Measurements from ENCODE around the gene CTNNA2.

CTNNA2 gene

DNA sequence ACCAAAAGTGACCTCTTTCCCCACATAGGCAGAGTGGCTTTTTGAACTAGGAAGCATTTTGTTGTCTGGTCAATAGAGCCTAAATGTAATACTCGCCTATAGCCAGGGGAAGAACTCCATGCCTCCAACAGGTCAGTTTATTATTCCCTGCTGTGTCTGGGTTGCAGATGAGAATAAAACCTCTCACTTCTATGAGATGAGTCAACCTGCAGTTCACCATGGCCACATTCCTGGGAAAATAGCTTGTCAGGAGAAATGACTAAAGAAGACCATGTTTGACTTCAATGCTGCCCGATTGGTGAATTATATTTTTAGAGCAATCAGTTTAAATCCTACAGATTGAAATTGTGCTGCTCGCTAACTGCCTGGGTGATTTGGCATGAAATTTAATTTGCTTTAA is 838.4 kb downstream of the CTNNA2 start:
- TF ChIP-seq, protein P1, sequence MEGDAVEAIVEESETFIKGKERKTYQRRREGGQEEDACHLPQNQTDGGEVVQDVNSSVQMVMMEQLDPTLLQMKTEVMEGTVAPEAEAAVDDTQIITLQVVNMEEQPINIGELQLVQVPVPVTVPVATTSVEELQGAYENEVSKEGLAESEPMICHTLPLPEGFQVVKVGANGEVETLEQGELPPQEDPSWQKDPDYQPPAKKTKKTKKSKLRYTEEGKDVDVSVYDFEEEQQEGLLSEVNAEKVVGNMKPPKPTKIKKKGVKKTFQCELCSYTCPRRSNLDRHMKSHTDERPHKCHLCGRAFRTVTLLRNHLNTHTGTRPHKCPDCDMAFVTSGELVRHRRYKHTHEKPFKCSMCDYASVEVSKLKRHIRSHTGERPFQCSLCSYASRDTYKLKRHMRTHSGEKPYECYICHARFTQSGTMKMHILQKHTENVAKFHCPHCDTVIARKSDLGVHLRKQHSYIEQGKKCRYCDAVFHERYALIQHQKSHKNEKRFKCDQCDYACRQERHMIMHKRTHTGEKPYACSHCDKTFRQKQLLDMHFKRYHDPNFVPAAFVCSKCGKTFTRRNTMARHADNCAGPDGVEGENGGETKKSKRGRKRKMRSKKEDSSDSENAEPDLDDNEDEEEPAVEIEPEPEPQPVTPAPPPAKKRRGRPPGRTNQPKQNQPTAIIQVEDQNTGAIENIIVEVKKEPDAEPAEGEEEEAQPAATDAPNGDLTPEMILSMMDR (IDR thresholded peaks at IDR 0.05; ENCODE audit: insufficient read depth, low read depth, low read length, missing control alignments), result no peak
- H3K4me3 ChIP-seq (ENCODE audit: low read depth, low read length), result no peak overlapping the region
- DNase-seq (ENCODE audit: low read depth), result no peak

DNA sequence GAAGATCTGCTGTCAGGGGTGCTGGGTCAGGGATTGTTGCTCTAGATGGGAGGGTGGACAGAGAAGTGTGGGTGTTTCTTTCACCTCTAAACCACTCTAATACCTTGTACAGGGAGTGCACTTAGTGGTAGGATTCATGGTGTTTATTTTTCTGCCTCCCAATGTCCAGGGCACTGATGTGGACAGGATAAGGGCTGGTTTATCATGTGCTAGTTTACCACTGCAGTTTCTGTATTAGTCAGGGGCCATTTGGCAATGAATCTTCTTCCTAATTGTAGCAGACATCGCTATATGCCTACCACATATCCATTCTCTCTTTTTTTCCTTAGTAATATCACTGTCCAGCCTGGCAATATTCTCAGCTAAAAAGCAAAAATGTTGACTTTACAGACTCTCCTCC is 842.0 kb downstream of the CTNNA2 start:
- TF ChIP-seq, protein P1 (IDR thresholded peaks at IDR 0.05; ENCODE audit: insufficient read depth, low read depth, low read length, missing control alignments), result no peak
- no peak overlapping the region for H3K4me3 ChIP-seq (ENCODE audit: low read depth, low read length)
- no peak for DNase-seq (ENCODE audit: low read depth)

DNA sequence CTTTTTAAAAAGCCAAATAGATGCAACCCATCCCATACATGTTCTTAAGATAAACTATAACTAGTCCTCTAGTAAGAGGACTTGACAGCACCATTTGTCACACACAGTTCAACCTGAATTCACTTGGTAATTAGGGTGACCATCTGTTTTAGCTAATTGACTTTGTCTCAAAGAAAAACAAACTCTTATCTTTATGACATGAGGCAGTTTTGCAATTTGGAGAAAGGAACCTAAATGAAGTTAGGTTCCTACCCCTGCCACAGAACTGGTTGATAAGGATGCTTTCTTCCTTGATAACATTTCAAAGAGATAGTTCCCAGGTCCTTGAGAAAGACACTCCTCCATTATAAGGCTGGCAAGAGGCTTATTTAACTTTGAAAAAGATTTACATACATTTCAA is 849.1 kb downstream of the CTNNA2 start:
- no peak for DNase-seq (ENCODE audit: low read depth)
- TF ChIP-seq, protein P1 (IDR thresholded peaks at IDR 0.05; ENCODE audit: insufficient read depth, low read depth, low read length, missing control alignments), result no peak
- no peak overlapping the region for H3K4me3 ChIP-seq (ENCODE audit: low read depth, low read length)

DNA sequence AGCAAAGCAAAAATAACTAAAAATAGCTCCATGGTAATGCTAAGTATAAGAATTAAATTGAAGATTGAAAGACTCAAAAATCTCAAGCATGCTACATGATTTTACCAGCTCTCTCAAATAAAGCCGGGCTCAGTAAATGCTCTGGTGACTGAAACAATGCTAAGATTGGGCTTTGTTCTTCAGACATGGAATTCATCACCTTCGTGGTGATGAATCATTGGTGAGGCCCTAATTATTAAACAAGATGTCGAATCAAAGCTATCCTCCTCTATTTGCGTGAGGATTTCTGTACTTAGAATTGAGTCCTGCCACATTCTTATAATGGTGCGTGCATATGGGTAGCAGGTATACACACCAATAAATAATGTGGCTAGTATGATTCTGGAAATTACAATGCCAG is 850.5 kb downstream of the CTNNA2 start:
- no peak overlapping the region for H3K4me3 ChIP-seq (ENCODE audit: low read depth, low read length)
- TF ChIP-seq, protein P1 (IDR thresholded peaks at IDR 0.05; ENCODE audit: insufficient read depth, low read depth, low read length, missing control alignments), result no peak
- no peak for DNase-seq (ENCODE audit: low read depth)

DNA sequence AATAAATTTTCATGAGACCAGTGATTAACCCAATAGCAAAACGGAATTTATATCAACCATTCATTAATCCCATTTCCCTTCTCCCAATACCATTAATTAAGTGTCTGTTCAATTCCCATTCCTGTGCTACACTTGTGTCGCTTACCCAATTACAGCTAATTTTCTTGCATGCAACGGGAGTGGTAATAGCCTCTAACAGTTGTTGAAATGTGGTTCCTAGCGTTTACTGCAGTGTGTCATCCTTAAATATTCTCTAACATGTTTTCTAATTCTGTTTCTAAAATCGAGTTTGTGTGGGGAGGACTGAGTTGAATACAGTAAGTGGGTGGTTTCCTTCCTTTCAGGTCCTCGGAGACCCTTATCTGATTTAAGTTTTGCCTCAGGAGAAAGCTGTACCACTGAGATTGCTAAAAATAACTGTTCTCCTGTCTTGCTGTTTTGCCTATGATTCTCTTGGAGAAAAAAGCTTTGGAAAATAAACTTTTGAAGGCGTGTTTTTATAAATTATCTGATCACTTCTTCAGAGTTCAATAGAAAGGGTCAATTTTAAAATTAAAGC is 851.0 kb downstream of the CTNNA2 start:
- H3K4me3 ChIP-seq (ENCODE audit: low read depth, low read length), result no peak overlapping the region
- no peak for DNase-seq (ENCODE audit: low read depth)
- TF ChIP-seq, protein P1 (IDR thresholded peaks at IDR 0.05; ENCODE audit: insufficient read depth, low read depth, low read length, missing control alignments), result no peak

DNA sequence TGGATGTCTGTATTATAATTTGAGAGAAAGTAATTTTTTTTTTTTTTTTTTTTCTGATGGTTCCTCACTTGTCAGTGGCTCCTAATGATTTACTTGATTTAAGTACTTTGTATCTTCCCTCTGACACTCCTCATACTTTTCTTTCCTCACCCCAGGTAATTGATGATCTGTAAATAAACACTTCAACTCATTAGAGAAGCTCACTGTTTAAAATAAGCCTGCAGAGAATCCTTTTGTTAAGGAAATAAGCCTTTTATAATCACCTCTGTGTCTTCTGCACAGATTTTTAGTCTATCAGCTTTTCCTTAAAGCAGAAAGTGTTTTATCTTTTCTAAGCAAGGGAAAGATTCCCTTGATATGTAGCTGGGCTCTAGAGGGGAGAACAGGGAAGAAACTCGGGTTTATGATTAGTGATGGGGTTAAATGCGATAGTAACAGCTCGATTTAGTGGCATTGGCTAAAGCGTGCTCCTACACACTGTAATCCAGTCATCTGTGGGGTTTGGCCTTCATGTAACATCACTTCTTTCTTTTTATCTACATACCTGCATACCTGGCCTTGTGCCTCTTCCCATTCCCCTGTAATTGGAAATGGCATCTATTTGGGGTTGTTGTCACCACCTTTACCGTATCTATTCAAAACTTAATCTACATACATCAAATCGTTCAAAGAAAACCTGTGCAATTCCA is 851.8 kb downstream of the CTNNA2 start:
- TF ChIP-seq, protein P1 (IDR thresholded peaks at IDR 0.05; ENCODE audit: insufficient read depth, low read depth, low read length, missing control alignments), result no peak
- H3K4me3 ChIP-seq (ENCODE audit: low read depth, low read length), result no peak overlapping the region
- DNase-seq (ENCODE audit: low read depth), result no peak

DNA sequence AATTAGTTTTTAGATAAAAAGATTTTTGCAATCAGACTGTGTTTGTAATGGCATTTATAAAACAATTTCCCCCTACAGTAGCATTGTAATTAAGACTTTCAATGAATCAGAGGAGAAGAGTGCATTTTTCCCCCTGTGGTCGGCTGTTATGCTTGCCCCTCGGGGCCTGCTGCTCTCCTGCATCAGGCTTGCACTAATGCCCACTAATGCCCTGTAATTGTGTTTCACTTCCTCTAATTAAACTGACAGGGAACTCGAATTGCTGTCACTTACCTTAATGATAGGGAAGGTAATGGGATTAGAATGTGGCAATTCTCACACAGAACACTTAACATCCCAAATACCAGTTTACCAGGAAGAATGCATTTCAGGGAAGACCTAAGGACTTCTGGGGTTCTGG is 852.9 kb downstream of the CTNNA2 start:
- DNase-seq (ENCODE audit: low read depth), result no peak
- no peak overlapping the region for H3K4me3 ChIP-seq (ENCODE audit: low read depth, low read length)
- TF ChIP-seq, protein P1 (IDR thresholded peaks at IDR 0.05; ENCODE audit: insufficient read depth, low read depth, low read length, missing control alignments), result no peak
